NCI-H82 treated with DMSO at 0.1 percent for 48 hours (cell line): Measurements from ENCODE around the gene CILP.
"Not testable (repeated sequence)": the region's sequence is repeated elsewhere in the genome, so short reads cannot be mapped to it uniquely, and the experiment has no call there.

Source experiments
- DNase-seq: peaks from one replicate; lab custom pipeline; 2025; ENCODE audit not compliant: unreplicated experiment; lab: John Stamatoyannopoulos, UW

Gene CILP

DNA sequence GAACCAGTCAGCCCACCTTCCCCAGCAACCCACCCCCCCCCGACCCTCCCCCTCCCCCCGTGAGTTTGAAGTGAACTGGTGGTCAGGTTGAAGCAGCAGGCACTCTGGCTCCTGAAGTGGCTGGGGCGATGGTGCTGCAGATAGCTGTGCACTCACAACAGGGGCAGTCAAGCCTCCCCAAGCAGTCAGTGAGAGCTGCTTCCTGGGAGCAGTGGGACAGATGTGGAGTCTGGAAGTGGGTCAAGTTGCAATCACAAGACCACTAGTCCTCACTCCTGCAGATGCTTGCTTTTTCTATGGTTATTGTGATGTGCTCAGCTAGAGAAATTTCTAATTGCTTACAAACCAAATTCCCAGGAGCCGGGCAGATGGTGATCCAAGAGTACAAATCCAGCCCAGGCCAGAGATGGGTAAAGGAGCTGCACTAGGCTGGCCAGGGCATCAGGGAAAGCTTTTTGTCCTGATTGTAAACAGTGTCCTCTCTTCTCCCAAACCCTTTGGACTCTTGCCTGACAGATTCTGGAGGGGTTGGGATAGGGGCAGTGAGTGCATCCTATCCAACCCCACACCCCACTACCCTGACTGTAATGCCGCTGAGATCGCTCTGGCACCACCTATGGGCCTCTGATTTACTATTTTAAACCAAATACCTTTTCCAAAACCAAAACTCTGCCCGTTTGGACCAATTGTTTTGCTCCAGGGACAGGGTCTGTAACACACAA lies 16.3 kb downstream of the CILP start:
- DNase-seq = no peak

DNA sequence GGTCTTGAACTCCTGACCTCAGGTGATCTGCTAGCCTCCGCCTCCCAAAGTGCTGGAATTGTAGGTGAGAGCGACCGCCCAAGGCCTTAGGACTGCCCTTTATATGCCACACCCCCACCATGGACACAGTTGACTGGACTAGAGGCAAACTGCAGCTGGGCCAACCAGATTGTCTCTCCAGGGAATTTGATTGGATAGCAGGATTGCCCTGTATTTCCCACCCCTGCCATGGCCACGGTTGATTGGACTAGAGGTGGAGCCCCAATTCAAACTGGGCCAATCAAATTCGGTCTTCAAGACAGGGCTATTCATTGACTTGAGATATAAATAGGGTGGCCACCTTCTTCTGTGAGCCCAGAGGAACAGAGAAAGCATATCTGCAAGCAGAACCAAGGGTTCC lies 19.3 kb downstream of the CILP start:
- DNase-seq = no peak

DNA sequence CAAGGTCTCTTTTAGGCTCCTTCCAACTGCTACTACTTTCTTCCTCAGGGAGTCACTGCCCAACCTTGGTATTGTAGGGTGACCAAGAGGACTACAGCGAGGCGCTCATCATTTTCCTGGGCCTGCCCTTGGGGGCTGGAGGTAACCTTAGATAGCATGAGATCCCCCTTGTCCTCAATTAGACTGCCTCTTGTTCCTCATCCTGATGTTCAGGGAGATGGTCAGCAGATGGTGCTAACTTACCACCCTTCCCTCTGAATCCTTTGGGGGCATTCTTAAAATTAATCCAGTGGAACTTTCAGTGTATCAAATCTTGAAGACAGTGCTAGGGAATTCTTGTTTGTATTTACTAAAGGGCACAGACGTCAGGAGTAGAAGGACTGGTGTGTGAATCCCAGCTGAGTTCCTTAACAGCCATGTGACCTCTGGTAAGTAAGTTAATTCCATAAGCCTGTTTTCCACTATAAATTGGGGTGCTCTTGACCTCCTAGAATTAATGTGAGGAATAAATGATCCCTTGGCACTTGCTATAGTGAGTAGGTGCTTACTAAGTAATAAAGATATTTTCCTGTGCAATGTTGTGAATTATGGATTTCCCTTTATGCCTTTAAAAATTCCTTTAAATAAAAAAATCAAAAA lies 22.1 kb downstream of the CILP start:
- DNase-seq = peak; percentile 65

DNA sequence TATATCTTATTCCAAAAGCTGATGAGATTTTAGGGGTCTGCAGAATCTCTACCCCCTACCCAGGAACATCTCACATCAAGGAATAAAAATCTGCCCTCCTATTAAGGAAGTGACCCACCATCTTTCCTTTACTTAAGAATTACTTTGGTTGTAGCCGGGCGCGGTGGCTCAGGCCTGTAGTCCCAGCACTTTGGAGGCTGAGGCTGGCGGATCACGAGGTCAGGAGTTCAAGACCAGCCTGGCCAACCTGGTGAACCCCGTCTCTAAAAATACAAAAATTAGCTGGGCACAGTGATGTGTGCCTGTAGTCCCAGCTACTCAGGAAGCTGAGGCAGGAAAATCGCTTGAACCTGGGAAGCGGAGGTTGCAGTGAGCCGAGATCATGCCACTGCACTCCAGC lies 22.8 kb downstream of the CILP start:
- not testable (repeated sequence) for DNase-seq

DNA sequence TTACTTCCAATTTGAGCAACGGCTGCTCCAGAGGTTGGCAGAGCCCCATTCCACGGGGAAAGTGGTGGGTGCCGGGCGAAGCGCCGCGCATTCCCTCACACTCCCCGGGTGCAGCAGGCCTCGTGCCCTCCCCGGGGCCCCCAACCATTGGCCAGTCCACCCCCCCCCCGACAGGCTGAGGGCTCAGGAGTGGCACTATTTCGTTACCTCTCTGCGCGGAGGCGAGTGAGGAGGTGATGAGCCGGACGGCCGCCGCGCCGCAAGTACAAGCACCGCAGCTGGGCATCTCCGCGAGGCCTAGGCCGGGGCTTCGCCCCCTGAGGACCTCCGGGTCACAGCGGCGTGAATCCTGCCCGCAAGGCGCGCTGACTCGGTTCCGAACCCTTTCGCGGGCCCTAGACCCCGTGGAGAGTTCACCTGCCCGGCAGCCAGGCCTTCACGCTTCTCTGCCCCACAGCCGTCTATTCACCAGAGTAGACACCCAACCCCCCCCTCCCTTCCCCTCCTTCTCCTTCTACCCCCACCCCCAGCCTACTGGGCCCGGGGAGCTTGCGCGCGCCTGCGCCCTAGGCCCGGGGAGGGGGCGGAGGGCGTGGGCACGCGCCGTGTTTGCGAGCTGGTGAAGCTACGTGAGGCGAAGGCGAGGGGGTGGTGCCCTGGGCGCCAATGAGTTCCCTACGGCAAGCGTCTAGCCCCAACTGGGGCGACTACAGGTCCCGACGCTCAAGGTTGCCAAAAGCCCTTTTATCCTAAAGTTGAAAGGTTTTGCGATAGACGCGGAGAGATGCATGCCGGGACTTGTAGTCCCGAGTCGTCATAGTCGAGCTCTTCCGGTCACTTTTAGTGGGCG lies 26.2 kb downstream of the CILP start, which contains the start of gene CLPX:
CLPX (minus strand) TSS at position 475 of the 850 bp plus-strand sequence; CDS start at position 286, 189 bp downstream.
- DNase-seq = peak; percentile 74

DNA sequence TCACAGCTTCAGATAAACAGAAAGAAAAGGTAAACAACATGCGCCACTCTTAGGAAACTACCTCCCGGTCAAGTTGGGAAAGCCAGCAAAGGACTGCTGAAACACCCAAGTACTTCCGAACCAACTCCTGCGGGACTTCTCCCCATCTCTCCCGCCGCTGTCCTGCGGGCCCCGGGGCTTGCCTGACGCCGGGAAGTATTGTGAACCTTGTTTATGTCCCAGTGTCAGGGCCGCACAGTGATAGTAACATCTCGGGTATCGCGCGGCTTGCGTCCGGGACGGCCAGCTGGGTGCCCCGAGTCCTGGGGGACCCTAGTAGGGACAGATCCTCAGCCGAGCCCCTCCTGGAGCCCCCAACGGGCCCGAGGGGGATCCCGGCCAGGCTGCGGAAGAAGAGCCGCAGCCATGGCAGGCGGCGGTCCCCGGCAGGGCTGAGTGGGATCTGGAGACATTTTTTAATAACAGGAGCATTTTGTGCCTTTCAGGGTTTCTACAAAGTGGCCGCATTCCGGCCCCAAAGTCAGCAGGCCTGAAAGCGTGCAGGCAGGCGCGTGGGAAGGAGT lies 26.9 kb downstream of the CILP start:
- DNase-seq = peak; percentile 14

DNA sequence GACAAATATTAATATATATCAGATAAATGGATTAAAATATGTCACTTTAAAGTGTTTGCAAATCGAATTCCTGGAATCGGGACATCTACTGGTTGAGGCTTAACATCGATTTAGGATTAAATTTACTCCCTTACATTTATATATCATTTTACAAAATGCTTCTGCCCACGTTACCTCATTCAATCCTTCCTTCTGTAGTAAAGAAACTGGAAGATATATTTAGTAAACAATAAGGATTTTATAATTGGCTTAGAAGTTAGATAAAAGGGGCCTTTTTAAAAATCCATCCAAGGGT lies 27.5 kb downstream of the CILP start:
- no peak for DNase-seq

DNA sequence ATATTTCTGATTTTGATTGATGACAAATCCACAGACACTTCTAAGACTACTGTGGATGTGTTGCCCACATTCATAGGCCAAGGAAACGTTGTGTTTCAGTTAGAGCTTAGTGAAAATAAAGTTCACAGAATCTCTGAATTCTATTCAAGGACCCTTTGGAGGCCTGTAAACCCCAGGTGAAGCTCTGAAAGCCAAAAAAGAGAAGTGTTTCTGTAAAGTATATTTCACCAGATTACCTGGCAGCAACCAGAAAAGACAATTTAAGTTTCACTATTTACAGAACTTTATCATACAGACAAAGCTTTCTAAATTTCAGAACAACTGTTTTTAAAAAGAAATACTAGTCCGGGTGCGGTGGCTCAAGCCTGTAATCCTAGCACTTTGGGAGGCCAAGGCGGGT lies 28.7 kb downstream of the CILP start:
- no peak for DNase-seq

DNA sequence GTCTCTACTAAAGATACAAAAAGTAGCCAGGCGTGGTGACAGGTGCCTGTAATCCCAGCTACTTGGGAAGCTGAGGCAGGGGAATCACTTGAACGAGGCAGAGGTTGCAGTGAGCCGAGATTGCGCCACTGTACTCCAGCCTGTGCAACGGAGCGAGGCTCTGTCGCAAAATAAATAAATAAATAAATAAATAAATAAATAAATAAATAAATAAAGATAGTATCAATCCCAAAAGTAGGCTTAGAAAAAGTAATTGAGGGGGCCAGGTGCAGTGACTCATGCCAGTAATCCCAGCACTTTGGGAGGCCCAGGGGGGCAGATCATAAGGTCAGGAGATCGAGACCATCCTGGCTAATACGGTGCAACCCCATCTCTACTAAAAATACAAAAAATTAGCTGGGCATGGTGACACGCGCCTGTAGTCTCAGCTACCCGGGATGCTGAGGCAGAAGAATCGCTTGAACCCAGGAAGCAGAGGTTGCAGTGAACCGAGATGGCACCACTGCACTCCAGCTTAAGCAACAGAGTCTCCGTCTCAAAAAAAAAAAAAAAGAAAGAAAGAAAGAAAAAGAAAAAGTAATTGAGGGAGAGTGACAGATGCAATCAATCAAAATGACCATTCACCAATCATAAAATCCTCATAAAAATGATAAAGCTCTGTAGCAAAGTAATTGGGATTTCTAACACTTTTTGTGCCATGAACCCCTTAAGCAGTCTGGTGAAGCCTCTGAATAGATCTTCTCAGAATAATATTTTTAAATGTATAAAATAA lies 29.5 kb downstream of the CILP start:
- not testable (repeated sequence) for DNase-seq

DNA sequence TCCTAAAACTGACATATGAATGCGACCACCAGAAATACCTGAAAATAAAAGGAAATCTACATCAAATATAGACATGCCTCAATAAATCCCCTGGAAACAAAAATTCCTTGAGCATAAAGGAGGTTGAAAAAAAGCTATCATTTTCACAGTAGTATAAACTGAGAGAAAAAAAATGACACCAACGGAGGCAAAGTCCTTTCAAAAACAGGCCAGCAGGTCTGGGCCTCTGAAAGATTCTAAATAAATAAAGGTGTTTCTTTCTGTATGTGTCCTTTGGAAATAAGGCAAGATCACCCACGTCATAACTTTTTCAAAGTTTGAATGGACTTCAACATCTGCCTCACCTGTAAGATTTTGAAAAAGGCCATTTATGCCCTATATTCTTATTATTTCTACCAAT lies 31.1 kb downstream of the CILP start:
- DNase-seq = no peak

DNA sequence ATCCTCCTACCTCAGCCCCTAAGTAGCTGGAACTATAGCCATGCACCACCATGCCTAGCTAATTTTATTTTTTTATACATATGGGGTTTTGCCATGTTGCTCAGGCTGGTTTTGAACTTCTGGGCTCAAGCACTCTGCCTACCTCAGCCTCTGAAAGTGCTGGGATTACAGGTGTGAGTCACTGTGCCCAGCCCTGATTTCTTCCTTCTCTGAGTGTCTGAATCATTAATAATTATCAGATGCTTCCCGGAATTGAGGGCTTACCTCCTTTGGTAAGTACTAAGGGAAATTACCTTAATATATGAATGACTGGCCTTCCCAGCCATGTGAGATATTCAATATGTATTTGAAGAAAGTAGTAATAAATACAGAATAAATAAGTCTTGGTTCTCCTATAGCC lies 33.4 kb downstream of the CILP start:
- no peak for DNase-seq

DNA sequence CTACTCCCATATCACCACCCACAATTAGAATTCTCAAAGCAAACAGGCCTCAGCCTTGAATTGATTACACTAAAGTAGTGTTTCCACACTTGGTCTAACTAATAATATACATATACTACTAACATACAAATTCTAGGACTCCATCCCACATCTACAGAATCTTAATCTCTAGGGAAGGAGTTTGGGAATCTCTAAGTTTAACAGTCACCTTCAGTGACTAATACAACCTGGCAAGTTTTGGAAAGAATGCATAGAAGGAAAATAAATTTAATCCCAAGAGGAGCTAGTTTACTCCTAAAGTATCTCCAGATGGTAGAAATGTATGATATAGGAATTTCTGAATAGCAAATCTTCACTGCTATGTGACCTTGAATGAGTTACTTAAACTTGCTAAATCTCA lies 35.2 kb downstream of the CILP start:
- no peak for DNase-seq

DNA sequence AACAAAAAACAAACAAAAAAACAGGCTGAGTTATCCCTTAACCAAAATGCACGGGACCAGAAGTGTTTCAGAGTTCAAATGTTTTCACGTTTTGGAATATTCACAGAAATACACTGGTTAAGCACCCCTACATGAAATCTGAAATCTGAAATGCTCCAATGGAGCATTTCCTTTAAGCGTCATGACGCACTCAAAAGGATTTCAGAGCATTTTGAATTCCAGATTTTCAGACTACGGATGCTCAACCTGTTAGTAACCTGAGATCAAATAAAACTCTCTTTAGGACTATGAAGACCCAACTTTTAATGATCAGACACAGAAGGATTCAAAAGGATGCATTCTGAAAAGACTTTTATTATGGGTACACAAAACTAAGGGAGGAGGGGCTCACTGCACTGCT lies 35.8 kb downstream of the CILP start:
- DNase-seq = no peak

DNA sequence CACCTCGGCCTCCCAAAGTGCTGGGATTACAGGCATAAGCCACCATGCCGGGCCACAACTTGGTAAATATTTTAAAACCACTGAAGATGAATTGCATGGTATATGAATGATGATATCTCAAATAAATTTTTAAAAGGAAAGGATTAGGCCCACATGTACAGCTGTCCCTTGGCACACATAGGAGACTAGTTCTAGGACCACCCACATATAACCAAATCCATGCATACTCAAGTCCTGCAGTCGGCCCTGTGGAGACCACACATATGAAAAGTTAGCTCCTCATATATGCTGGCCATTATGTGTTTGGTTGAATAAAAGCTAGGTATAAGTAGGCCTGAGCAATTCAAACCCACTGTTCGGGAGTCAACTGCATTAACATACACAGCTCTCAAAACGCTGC lies 36.8 kb downstream of the CILP start:
- no peak for DNase-seq

DNA sequence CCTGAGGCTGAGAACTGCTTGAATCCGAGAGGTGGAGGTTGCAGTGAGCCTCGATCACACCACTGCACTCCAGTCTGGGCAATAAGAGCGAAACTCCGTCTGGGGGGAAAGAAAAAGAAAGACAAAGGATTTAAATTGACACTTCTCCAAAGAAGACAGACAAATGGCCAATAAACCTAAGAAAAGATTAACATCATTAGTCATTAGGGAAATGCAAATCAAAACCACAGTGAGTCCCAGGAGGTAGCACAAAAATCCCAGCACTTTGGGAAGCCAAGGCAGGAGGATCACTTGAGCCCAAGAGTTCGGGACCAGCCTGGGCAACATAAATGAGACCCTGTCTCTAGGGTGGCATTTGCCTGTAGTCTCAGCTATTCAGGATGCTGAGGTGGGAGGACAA lies 38.7 kb downstream of the CILP start:
- no peak for DNase-seq

DNA sequence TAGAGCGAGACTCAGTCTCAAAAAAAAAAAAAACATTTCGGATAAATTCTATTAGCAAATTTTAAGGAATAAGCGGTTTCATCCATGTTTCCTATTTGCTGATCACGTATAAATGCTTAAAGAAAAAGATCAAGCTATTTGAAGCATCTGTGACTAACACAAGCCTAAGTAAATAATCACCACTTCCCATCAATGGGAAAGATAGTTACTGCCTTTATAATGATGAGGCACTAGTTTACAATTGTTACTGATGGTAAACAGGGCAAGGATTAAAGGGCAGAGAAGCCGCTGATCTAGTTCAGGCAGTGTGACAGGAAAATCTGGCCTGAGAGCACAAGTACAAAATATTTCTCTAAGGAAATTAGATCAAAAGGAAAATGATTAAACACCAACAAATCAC lies 39.8 kb downstream of the CILP start:
- no peak for DNase-seq

DNA sequence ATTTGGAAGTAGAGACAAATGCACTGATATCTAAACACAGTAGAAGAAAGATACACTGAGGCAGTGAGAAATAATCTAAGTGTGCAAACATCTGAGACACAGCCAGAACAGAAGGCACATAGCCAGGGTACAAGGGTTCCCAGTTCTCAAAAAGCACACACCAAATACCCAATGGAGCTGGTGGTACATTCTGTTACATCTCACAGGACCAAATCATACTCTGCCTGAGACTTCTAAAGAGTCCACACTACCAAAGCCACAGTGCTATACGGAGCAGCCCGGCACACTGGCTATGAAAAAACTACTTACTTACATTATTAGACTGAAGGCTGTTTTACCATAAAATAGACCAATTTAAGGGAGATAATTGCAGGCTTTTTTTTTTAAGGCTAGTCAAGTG lies 45.4 kb downstream of the CILP start:
- no peak for DNase-seq

DNA sequence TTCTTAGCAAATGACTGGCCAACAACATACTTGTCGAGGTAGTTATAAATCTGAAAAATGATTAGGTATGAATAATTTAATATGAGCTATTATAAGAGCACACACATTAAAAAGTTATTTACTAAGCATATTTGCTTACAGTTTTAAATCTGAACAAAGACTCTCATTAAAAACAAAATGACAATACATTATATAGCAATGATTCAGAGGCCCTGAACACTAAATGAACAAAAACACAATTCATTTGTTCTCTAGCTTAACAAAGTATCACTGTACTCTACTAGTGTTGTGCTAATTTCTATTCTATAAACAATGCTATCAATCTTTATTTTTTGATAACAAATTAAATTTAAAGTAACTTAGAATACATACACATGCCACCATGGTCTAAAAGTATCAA lies 47.1 kb downstream of the CILP start:
- no peak for DNase-seq

DNA sequence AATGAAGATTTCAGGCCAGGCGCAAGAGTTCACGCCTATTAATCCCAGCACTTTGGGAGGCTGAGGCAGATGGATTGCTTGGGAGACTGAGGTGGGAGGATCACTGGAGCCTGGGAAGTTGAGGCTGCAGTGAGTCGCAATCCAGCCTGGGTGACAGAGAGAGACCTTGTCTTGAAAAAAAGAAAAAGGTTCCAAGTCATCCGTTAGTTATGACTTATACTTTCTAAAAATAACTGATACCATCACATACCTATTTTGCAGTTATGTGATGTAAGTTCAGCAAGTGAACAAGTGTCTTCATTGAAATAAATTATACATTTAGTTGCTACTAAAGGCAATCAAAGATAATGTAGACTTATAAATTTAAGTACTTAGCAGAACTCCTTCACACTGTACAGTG lies 48.2 kb downstream of the CILP start:
- DNase-seq = no peak

DNA sequence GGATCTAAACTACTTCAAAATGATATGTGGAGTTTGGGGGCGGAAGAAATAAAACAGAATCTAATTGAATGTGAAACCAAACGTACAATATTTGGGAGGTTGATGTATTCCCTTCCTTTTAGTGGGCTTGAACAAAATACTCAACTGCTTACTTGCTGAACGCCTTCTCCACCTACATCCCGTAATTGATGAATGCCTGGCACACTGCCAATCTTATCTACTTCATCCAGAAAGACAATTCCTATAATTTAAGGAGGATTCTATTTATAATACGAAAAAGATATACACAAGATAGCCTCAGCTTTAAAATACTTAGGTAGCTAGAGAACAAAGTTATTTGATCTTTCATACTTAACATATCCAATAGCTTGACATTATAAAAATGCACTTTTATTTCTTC lies 54.6 kb downstream of the CILP start:
- DNase-seq = no peak

DNA sequence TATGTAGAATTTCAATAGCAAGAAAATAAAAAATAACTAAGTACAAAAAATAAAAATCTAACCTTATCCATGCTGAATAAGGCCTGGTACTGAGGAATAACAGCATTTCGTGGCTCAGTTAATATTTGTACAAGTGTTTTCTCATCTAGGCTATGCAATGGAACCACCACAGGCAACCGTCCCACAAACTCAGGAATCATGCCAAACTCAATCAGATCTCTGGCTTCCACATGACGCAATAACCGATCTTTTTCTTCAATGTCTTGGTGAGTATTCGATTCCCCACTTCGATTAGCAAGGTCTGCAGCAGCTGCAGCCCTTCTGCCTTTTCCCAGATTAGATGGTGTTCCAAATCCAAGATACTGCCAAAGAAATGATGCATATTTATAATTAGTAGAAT lies 56.6 kb downstream of the CILP start:
- no peak for DNase-seq
